ENCODE measurements around the gene ADISSP. TPM values are rescaled to one million over a fixed set of nuclear protein-coding genes. Genes with fewer than 3 reads are reported as not detected.
A peak's percentile ranks its signal among the peaks of the same experiment; 100 is the strongest.

The ADISSP gene
- total RNA-seq, 4 donors from 2014 or later: 36.1 to 74.7 (median 59.3) TPM

- Histone ChIP-seq H3K27ac (peak overlapping the region in 3 of 4 donors; percentile 59 to 66 (median 66)), H3K4me3 (no peak overlapping the region), H3K36me3 (peaks cover 0 to 4% of the 10 kb centered on the region in 2 donors), H3K4me1 (peaks cover 0 to 30% (median 0%) of the 10 kb centered on the region in 3 donors), H3K9me3 (no peaks in the 10 kb centered on the region), H3K27me3 (peaks cover 7% of the 10 kb centered on the region)
- WGBS, 2 donors (ENCODE audit: low coverage in 1 of 2): 69 to 70% methylated on average over 2 to 7 of the region's 19 CpGs
- ATAC-seq: peak; percentile 65
- TF ChIP-seq POLR2A (IDR thresholded peaks at IDR 0.05): no peak
- TF ChIP-seq POLR2AphosphoS5 (IDR thresholded peaks at IDR 0.05): no peak
- TF ChIP-seq EP300 (IDR thresholded peaks at IDR 0.05): no peak
- TF ChIP-seq CTCF (IDR thresholded peaks at IDR 0.05): no peak
Observed at GRCh38 chr20:3739054-3739925, 28.3 kb downstream of the ADISSP start.

- WGBS, 2 donors (ENCODE audit: low coverage in 1 of 2): 49 to 58% methylated on average over 6 to 10 of the region's 11 CpGs
- Histone ChIP-seq H3K4me3 (no peak overlapping the region), H3K9me3 (no peaks in the 10 kb centered on the region), H3K4me1 (peaks cover 0 to 30% (median 0%) of the 10 kb centered on the region in 3 donors), H3K36me3 (no peaks in the 10 kb centered on the region), H3K27ac (no peak overlapping the region), H3K27me3 (peaks cover 12% of the 10 kb centered on the region)
- ATAC-seq: no peak
- TF ChIP-seq POLR2A (IDR thresholded peaks at IDR 0.05) (no peak), EP300 (IDR thresholded peaks at IDR 0.05) (no peak), POLR2AphosphoS5 (IDR thresholded peaks at IDR 0.05) (no peak), CTCF (IDR thresholded peaks at IDR 0.05) (no peak)
Observed at GRCh38 chr20:3738111-3739053, 29.2 kb downstream of the ADISSP start.

GRCh38 chr20:3735768-3736167 is 31.8 kb downstream of the ADISSP start:
- Histone ChIP-seq H3K9me3 (no peaks in the 10 kb centered on the region), H3K27me3 (peaks cover 32% of the 10 kb centered on the region), H3K27ac (no peak overlapping the region), H3K4me3 (no peak overlapping the region), H3K36me3 (no peaks in the 10 kb centered on the region), H3K4me1 (peaks cover 0 to 36% (median 5%) of the 10 kb centered on the region in 3 donors)
- no peak for ATAC-seq
- TF ChIP-seq CTCF (IDR thresholded peaks at IDR 0.05) (no peak), POLR2AphosphoS5 (IDR thresholded peaks at IDR 0.05) (no peak)
- 77 to 86% methylated on average over 1 to 3 of the region's 4 CpGs for WGBS, 2 donors (ENCODE audit: low coverage in 1 of 2)

- Histone ChIP-seq H3K4me3 (peak overlapping the region in 1 of 2 donors; percentile 53), H3K9me3 (no peaks in the 10 kb centered on the region), H3K27ac (peak overlapping the region in 3 of 4 donors; percentile 72 to 80 (median 77)), H3K27me3 (peaks cover 46% of the 10 kb centered on the region), H3K36me3 (no peaks in the 10 kb centered on the region), H3K4me1 (peaks cover 0 to 29% (median 5%) of the 10 kb centered on the region in 3 donors)
- 30% methylated on average over 6 to 9 of the region's 12 CpGs for WGBS, 2 donors (ENCODE audit: low coverage in 1 of 2)
- ATAC-seq: peak; percentile 40
- TF ChIP-seq POLR2A (IDR thresholded peaks at IDR 0.05) (no peak), POLR2AphosphoS5 (IDR thresholded peaks at IDR 0.05) (no peak), CTCF (IDR thresholded peaks at IDR 0.05) (no peak), EP300 (IDR thresholded peaks at IDR 0.05) (no peak)
Observed at GRCh38 chr20:3734111-3734843, 33.3 kb downstream of the ADISSP start.

All from gastroesophageal sphincter (tissue), 4 donors.